HUDEP-2 (cell line): ENCODE measurements around the gene DNM2.
"Not testable (repeated sequence)": the region's sequence is repeated elsewhere in the genome, so short reads cannot be mapped to it uniquely, and the experiment has no call there.

ENCODE experiments used
- DNase-seq, 76 experiments: peaks; one replicate each; lab custom pipeline; 2025; ENCODE audit not compliant: unreplicated experiment in 76 of 76; lab: John Stamatoyannopoulos, UW

DNM2 gene

GRCh38 chr19:10720607-10721125 lies 2.8 kb downstream of the DNM2 start:
- no peak for DNase-seq

DNA sequence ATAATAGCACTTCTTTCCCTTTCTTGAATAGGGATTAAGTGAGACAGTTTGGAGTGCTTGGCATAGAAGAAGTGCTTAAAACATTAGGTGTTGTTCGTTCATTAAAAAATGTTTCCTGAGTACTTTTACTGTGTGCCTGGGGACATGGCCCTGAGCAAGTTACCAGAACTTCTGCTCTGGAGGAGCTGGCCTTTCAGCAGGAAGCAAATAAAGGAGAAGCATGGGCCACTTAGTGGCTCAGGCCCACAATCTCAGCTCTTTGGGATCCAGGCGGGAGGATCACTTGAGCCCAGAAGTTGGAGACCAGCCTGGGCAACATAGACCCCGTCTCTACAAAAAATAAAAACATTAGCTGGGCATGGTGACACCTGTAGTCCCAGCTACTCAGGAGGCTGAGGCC lies 5.7 kb downstream of the DNM2 start:
- DNase-seq = no peak

DNA sequence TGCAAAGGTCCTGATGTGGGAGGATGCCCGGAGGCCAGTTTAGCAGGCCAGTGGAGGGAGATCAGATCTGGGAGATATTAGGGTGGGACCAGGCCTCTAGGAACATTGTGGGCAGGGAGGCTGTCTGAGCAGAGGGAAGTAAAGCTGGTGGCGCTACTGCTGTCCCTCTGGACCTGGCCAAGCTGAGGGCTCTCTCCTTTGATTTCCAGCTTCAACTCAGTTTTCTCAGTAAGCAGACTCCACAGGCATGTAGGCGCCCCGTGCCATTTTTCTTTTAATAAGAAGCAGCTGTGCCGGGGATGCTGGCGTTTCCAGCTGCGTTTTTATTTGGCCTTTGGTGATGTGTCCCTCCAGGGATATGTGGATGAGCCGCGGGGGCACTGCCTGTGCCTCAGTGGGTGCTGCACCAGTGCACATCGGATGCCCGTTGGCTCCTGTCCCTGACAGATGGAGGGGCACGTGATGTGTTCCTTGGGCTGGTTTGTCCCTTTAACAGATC lies 6.7 kb downstream of the DNM2 start:
- no peak for DNase-seq

GRCh38 chr19:10725415-10725814 lies 7.5 kb downstream of the DNM2 start:
- DNase-seq = no peak

GRCh38 chr19:10726268-10726667 lies 8.4 kb downstream of the DNM2 start:
- DNase-seq = no peak

GRCh38 chr19:10727685-10728201 lies 9.9 kb downstream of the DNM2 start:
- no peak for DNase-seq

DNA sequence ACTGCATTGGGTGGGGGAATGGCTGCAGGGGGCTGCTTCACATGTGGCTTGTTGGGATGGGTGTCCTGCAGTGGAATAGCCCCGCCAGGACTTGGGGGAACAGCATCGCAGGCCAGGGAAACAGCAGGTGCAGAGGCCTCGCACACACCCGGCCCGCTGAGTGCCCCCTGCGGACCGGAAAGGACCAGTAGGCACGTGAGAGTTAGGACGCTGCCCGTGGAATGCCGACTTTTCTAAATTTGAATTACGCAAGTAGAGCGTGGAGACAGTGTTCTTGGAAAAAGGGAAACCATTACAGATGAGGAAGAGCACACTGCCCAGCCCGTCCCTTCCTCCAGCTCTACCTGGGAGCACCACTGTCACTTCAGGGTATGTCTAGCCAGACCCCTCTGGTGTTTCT lies 11.5 kb downstream of the DNM2 start:
- DNase-seq = no peak

DNA sequence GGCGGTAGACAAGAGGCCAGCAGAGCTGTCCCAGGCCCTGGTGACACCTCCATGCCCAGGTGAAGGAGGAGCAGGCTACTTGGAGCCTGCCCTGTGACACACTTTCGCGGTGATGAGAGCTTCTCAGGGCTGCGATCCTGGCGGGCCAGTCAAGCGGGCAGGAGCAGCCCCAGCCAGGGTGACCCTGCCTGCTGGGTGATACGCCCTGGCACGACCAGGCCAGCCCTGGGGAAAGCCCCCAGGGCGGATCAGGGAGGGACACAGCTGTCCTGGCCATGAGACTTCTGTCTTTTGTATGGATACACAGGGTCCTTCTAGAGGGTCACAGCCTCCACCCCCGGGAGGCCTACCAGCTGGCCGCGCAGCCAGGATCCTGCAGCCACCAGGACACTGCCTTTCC lies 13.1 kb downstream of the DNM2 start:
- DNase-seq = no peak

- peak in 2 of 76 experiments; percentile 21 to 26 for DNase-seq
These were observed 17.9 kb downstream of the DNM2 start for GRCh38 chr19:10735741-10736140.

GRCh38 chr19:10736189-10736588 lies 18.3 kb downstream of the DNM2 start:
- peak in 2 of 76 experiments; percentile 20 to 24 for DNase-seq

GRCh38 chr19:10736916-10737551 lies 19.2 kb downstream of the DNM2 start:
- no peak for DNase-seq

GRCh38 chr19:10737722-10738121 lies 19.8 kb downstream of the DNM2 start:
- DNase-seq = no peak

- DNase-seq = peak in 11 of 76 experiments; percentile 17 to 60 (median 35)
These were observed 22.9 kb downstream of the DNM2 start for GRCh38 chr19:10740798-10741197.

DNA sequence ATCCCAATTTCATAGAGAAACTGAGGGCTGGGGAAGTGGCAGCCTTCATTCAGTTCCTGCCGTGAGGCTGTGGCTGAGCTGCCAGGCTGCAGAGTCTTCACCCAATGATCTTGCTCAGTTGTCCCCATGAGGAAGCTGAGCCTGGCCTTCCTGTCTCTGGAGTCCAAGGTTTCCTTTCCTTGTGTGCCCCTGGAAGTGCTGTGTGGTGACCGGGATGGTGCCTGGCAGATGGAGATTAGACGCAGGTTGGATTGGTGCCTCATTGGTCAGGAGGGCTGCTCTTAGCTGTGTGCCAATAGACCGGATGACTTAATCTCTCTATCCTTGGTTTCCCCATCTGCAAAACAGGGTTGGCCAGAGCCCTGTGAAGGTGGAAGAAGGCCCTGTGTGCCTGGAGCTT lies 24.6 kb downstream of the DNM2 start:
- peak in 2 of 76 experiments; percentile 25 to 28 for DNase-seq

DNA sequence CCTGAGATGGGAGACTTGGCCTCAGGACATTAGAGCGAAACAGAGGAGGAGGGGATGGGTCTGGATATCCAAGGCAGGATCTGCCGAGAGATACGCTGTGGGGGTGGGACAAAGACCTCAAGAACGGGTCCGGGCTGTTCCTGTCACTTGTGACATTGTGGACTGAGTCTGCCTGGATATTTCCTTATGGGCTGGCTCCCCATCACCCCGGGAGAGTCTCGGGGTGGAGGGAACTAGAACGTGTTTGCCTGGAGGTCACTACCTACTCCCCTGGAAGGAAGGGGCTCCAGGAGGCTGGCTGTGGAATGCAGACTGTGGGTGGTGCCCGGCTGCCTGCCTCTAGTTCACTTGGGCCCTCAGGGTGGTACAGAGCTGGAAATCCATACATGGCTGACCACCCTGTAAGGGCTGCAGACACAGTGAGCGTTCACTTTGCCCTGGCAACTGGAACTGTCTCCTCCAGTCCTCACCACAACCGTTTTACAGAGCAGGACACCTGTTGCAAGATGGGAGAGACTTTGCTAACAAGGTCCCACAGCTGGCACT lies 26.4 kb downstream of the DNM2 start:
- DNase-seq = no peak

DNA sequence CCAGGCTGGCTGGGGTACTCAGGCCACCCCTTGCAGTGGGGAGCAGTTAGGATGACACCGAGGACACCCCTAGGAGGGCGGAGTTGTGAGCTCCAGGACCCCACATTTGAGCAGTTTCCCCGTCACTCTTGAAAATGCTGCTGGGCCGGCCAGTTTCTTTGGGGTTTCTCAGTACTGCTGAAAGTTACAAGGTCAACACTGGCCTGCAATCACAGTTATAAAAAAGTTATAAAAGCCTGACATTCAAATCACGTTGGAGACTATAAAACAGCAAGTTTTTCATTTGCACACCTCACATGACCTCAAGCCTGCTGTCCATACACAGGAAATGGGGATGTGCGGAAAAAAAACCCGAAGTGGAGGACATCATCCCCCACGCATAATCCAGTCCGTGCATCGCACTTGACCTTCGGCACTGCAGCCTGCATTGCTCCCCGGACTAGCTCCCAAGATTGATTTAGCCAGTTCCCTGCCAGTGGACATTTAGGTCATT lies 27.0 kb downstream of the DNM2 start:
- no peak for DNase-seq

DNA sequence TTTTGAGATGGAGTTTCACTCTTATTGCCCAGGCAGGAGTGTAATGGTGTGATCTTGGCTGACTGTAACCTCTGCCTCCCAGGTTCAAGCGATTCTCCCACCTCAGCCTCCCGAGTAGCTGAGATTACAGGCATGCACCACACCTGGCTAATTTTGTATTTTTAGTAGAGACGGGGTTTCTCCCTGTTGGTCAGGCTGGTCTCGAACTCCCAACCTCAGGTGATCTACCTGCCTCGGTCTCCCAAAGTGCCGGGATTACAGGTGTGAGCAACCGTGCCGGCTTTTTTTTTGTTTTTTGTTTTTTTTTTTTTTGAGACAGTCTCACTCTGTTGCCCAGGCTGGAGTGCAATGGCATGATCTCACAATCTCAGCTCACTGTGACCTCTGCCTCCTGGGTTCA lies 28.6 kb downstream of the DNM2 start:
- not testable (repeated sequence) for DNase-seq

DNA sequence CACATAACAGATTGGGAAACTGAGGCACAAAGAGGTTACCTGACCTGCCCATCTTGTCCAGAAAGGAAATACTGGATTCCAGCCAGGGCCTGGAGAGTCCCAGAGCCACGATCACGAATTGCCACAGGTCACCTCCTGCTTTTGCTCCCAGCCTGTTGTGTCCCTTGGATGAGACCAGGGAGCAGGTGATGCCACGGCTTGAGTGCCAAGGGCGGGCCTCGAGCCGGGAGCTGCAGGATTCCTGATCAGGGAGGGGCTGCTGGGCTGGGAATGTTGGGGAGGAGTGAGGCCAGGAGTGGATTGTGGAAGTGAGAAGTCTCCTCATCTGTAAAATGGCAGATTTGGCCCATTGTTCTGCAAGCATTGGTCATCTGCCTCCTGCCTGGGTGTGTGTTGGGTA lies 29.4 kb downstream of the DNM2 start:
- no peak for DNase-seq

GRCh38 chr19:10747674-10748073 lies 29.8 kb downstream of the DNM2 start:
- no peak for DNase-seq

- peak in 2 of 76 experiments; percentile 40 to 60 for DNase-seq
These were observed 30.5 kb downstream of the DNM2 start for GRCh38 chr19:10748195-10748926.

DNA sequence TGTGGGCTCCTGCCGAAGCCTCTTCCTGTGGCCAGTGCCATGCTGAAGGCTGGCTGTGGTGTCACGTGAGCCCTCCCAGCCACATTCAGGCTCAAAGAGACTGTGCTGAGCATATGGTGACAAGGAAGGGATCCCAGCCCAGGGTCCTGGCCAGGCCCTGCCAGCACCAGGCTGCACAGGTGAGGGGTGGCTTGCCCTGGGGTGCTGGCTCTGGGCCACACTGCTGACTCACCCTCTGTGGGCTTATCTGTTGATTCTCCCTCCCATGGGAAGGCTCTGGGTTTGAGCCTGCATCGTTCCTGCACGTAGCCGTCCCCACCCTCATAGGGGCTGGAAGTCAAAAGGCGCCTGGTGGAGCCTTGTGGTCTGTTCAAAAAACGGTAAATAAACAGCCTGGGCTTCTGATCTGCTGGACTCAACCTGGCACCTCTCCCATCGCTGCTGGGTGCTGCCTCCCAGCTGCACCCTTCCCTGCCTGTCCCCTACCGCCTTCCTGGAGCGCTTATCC lies 31.1 kb downstream of the DNM2 start:
- DNase-seq = peak in 67 of 76 experiments; percentile 32 to 89 (median 67)
